Measurements from ENCODE around the gene GGCX.

- TF ChIP-seq EZH2 (IDR thresholded peaks at IDR 0.05; ENCODE audit: borderline replicate concordance, low read length) (no peak), CTCF (IDR thresholded peaks at IDR 0.05; ENCODE audit: low read length) (no peak)
Observed at GRCh38 chr2:85588236-85588635, 26.9 kb upstream of the GGCX start.
